ENCODE results near the gene SAMM50.
A peak's percentile ranks its signal among the peaks of the same experiment; 100 is the strongest.

SAMM50 gene

DNA sequence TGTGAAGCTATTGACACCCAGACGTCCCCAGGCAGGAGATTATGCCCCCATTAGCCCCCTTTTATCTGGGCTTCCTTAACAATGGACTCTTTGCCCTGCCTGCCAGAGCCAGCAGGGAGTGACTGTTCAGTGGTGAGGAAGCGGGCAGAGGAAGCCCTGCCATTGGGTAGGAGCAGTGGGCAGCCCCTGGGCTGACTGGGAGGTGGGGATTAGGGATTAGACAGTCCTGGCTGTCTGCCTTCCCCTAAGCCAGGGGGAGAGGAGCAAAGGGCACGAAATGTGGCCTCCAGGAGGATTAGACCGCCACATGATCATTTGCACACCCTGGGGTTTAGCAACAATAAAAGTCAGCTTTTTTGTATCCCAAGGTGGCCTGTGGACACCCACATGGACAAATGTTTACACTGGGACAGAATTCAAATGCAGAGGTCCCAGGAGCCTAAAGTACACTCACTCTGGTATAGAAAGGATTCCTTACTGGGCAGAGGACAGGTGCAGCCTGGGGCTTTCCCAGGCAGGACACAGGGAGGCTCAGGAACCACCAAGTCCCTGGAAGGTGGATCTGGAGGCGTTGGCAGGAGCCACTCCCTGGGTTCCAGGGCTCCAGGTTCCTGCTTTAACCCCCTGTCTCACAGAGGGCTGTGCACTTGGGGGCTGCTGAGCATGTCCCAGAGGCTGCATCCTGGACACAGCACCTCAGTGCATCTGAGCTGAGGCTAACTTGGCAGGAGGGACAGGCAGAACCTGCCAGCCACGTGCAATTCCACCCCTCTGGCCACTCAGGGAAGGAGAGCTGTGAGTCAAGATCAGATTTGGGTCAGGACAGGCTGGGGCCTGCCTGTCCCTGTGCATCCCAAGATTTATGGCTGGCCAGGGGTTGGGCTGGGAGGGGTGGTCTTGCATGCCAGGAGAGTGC, 29.6 kb upstream of the SAMM50 start:
- Histone ChIP-seq H3K27me3 (replicated peaks in 2 of 5; ENCODE audit: control insufficient read depth in 4 of 5, insufficient read depth in 5 of 5, low read length in 4 of 5) (peaks cover 0 to 54% (median 9%) of the 10 kb centered on the region in 5 experiments), H3K4me1 (ENCODE audit: control extremely low read depth in 1 of 4, control insufficient read depth in 4 of 4, insufficient read depth in 4 of 4, low read length in 3 of 4) (peaks cover 0 to 22% (median 12%) of the 10 kb centered on the region in 4 experiments), H3K4me3 (ENCODE audit: control insufficient read depth in 1 of 7, extremely low read depth in 1 of 7, insufficient read depth in 4 of 7, low read depth in 2 of 7, low read length in 6 of 7) (no peak overlapping the region), H3K9me3 (ENCODE audit: control extremely low read depth in 1 of 5, control insufficient read depth in 4 of 5, insufficient read depth in 2 of 5, low read depth in 1 of 5, low read length in 4 of 5) (no peaks in the 10 kb centered on the region), H3K27ac (ENCODE audit: insufficient read depth in 1 of 2, low read depth in 1 of 2, low read length in 2 of 2, poor library complexity in 1 of 2, severe bottlenecking in 2 of 2) (no peak overlapping the region), H3K36me3 (ENCODE audit: control insufficient read depth in 4 of 4, insufficient read depth in 4 of 4, low read length in 3 of 4) (no peaks in the 10 kb centered on the region)
- WGBS (ENCODE audit: insufficient coverage), result 91% methylated on average over 4 of the region's 6 CpGs
- DNase-seq, result no peak
- CTCF ChIA-PET, result interaction anchor here (1.0 kb wide), 1 partner anchor 43 kb away, joined by 3 read pairs; no protein-coding TSS in a partner anchor
- POLR2A ChIA-PET, result no interaction called here

DNA sequence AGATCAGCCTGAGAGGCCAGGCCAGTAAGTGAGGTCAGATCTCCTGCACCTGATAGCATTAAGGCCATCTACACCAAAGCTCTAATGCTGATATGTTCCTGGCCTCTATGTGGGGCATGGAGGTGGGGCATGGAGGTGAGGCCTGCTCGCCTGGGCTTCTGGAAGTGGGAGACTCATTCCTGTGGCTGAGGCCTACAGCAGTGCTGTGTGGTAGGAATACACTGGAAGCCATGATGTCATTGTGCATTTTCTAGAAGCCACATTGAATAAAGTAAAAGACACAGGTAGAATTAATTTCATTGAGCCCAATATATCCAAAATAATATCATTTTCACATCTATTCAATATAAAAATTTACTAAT, 28.9 kb upstream of the SAMM50 start:
- no peak for DNase-seq
- H3K27me3 ChIP-seq (replicated peaks in 2 of 5; ENCODE audit: control insufficient read depth in 4 of 5, insufficient read depth in 5 of 5, low read length in 4 of 5), result peaks cover 0 to 48% (median 6%) of the 10 kb centered on the region in 5 experiments
- POLR2A ChIA-PET, result no interaction called here
- H3K4me3 ChIP-seq (ENCODE audit: control insufficient read depth in 1 of 7, extremely low read depth in 1 of 7, insufficient read depth in 4 of 7, low read depth in 2 of 7, low read length in 6 of 7), result no peak overlapping the region
- H3K27ac ChIP-seq (ENCODE audit: insufficient read depth in 1 of 2, low read depth in 1 of 2, low read length in 2 of 2, poor library complexity in 1 of 2, severe bottlenecking in 2 of 2), result no peak overlapping the region
- no peaks in the 10 kb centered on the region for H3K9me3 ChIP-seq (ENCODE audit: control extremely low read depth in 1 of 5, control insufficient read depth in 4 of 5, insufficient read depth in 2 of 5, low read depth in 1 of 5, low read length in 4 of 5)
- WGBS (ENCODE audit: insufficient coverage), result 100% methylated on average over 1 of the region's 1 CpG
- no peaks in the 10 kb centered on the region for H3K36me3 ChIP-seq (ENCODE audit: control insufficient read depth in 4 of 4, insufficient read depth in 4 of 4, low read length in 3 of 4)
- CTCF ChIA-PET, result interaction anchor here (1.0 kb wide), 1 partner anchor 43 kb away, joined by 3 read pairs; no protein-coding TSS in a partner anchor
- peaks cover 0 to 22% (median 12%) of the 10 kb centered on the region in 4 experiments for H3K4me1 ChIP-seq (ENCODE audit: control extremely low read depth in 1 of 4, control insufficient read depth in 4 of 4, insufficient read depth in 4 of 4, low read length in 3 of 4)

DNA sequence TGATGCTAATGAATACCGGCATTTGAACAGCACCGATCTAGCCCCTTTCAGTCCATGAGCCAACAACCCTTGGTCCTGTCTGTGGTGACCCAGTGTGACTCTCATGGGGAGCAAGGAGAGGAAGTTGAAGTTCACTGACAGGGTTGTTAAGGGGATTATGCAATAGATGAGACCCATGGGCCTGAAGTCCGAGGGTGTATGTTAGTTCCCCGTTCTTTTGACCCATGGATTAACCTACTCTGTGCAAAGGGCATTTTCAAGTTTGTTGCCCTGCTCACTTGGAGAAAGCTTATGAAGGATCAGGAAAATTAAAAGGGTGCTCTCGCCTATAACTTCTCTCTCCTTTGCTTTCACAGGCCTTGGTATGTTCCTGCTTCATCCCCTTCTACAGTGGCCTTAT, 26.8 kb upstream of the SAMM50 start:
- POLR2A ChIA-PET, result no interaction called here
- CTCF ChIA-PET, result interaction anchor here (1.4 to 1.7 kb wide), 2 partner anchors 12 to 15 kb away, joined by 3 to 4 read pairs; no protein-coding TSS in a partner anchor

DNA sequence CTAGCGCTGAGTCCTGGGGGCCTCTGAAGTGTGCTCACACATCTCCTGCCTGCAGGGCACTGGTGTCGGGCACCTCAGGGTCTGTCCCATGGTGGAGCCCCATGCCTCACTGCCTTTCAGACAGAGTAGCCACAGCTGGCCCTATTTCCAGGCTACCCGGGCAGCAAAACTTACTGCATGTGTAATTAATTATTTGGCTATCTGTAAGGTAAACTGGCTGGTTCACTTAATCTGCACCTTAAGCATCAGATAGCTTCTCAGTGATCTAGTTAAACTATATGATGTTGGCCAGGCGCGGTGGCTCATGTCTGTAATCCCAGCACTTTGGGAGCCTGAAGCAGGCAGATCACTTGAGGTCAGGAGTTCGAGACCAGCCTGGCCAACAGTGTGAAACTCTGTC, 26.3 kb upstream of the SAMM50 start:
- H3K27me3 ChIP-seq (replicated peaks in 2 of 5; ENCODE audit: control insufficient read depth in 4 of 5, insufficient read depth in 5 of 5, low read length in 4 of 5), result peaks cover 0 to 41% (median 6%) of the 10 kb centered on the region in 5 experiments
- no peak overlapping the region for H3K27ac ChIP-seq (ENCODE audit: insufficient read depth in 1 of 2, low read depth in 1 of 2, low read length in 2 of 2, poor library complexity in 1 of 2, severe bottlenecking in 2 of 2)
- H3K9me3 ChIP-seq (ENCODE audit: control extremely low read depth in 1 of 5, control insufficient read depth in 4 of 5, insufficient read depth in 2 of 5, low read depth in 1 of 5, low read length in 4 of 5), result no peaks in the 10 kb centered on the region
- 96% methylated on average over 6 of the region's 6 CpGs for WGBS (ENCODE audit: insufficient coverage)
- ChIA-PET POLR2A (no interaction called here), CTCF (interaction anchor here (1.4 kb wide), 1 partner anchor 11 kb away, joined by 4 read pairs; no protein-coding TSS in a partner anchor)
- no peaks in the 10 kb centered on the region for H3K36me3 ChIP-seq (ENCODE audit: control insufficient read depth in 4 of 4, insufficient read depth in 4 of 4, low read length in 3 of 4)
- H3K4me3 ChIP-seq (ENCODE audit: control insufficient read depth in 1 of 7, extremely low read depth in 1 of 7, insufficient read depth in 4 of 7, low read depth in 2 of 7, low read length in 6 of 7), result no peak overlapping the region
- DNase-seq, result no peak
- peaks cover 0 to 12% (median 4%) of the 10 kb centered on the region in 4 experiments for H3K4me1 ChIP-seq (ENCODE audit: control extremely low read depth in 1 of 4, control insufficient read depth in 4 of 4, insufficient read depth in 4 of 4, low read length in 3 of 4)

More for the DNA sequence above, 26.8 kb upstream of the SAMM50 start:
- peak in 1 of 3 donors; percentile 15 for DNase-seq
- 67% methylated on average over 5 of the region's 5 CpGs for WGBS (ENCODE audit: insufficient coverage)
- H3K9me3 ChIP-seq (ENCODE audit: control extremely low read depth in 1 of 5, control insufficient read depth in 4 of 5, insufficient read depth in 2 of 5, low read depth in 1 of 5, low read length in 4 of 5), result no peaks in the 10 kb centered on the region
- no peak overlapping the region for H3K4me3 ChIP-seq (ENCODE audit: control insufficient read depth in 1 of 7, extremely low read depth in 1 of 7, insufficient read depth in 4 of 7, low read depth in 2 of 7, low read length in 6 of 7)
- peaks cover 0 to 16% (median 7%) of the 10 kb centered on the region in 4 experiments for H3K4me1 ChIP-seq (ENCODE audit: control extremely low read depth in 1 of 4, control insufficient read depth in 4 of 4, insufficient read depth in 4 of 4, low read length in 3 of 4)
- H3K27me3 ChIP-seq (replicated peaks in 2 of 5; ENCODE audit: control insufficient read depth in 4 of 5, insufficient read depth in 5 of 5, low read length in 4 of 5), result peaks cover 0 to 44% (median 6%) of the 10 kb centered on the region in 5 experiments
- no peaks in the 10 kb centered on the region for H3K36me3 ChIP-seq (ENCODE audit: control insufficient read depth in 4 of 4, insufficient read depth in 4 of 4, low read length in 3 of 4)
- no peak overlapping the region for H3K27ac ChIP-seq (ENCODE audit: insufficient read depth in 1 of 2, low read depth in 1 of 2, low read length in 2 of 2, poor library complexity in 1 of 2, severe bottlenecking in 2 of 2)

DNA sequence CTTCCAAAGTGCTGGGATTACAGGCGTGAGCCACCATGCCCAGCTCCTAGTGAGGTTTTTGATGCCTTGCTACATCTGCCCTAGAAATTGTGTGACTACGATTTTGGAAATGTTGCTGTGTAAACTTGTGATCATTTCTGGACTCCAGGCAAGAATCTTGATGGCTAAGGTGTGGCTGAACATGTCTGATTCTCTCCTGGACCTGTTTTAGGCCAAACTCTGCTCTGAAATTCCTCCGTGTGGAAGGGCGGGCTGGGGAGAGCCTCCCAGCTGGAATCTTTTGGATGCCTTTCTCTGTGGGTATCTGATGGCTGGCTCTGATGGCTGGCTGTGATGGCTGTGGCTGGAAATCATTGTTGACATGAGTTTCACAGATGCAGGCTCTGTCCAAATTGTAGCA, 23.5 kb upstream of the SAMM50 start:
- ChIA-PET POLR2A (no interaction called here), CTCF (interaction anchor here (1.8 kb wide), 1 partner anchor 14 kb away, joined by 6 read pairs; no protein-coding TSS in a partner anchor)
- peaks cover 0 to 24% (median 0%) of the 10 kb centered on the region in 5 experiments for H3K27me3 ChIP-seq (replicated peaks in 2 of 5; ENCODE audit: control insufficient read depth in 4 of 5, insufficient read depth in 5 of 5, low read length in 4 of 5)
- H3K36me3 ChIP-seq (ENCODE audit: control insufficient read depth in 4 of 4, insufficient read depth in 4 of 4, low read length in 3 of 4), result no peaks in the 10 kb centered on the region
- WGBS (ENCODE audit: insufficient coverage), result 96% methylated on average over 4 of the region's 4 CpGs
- DNase-seq, result no peak
- H3K27ac ChIP-seq (ENCODE audit: insufficient read depth in 1 of 2, low read depth in 1 of 2, low read length in 2 of 2, poor library complexity in 1 of 2, severe bottlenecking in 2 of 2), result no peak overlapping the region
- H3K4me1 ChIP-seq (ENCODE audit: control extremely low read depth in 1 of 4, control insufficient read depth in 4 of 4, insufficient read depth in 4 of 4, low read length in 3 of 4), result peaks cover 0 to 4% (median 0%) of the 10 kb centered on the region in 4 experiments
- H3K4me3 ChIP-seq (ENCODE audit: control insufficient read depth in 1 of 7, extremely low read depth in 1 of 7, insufficient read depth in 4 of 7, low read depth in 2 of 7, low read length in 6 of 7), result no peak overlapping the region
- H3K9me3 ChIP-seq (ENCODE audit: control extremely low read depth in 1 of 5, control insufficient read depth in 4 of 5, insufficient read depth in 2 of 5, low read depth in 1 of 5, low read length in 4 of 5), result no peaks in the 10 kb centered on the region

DNA sequence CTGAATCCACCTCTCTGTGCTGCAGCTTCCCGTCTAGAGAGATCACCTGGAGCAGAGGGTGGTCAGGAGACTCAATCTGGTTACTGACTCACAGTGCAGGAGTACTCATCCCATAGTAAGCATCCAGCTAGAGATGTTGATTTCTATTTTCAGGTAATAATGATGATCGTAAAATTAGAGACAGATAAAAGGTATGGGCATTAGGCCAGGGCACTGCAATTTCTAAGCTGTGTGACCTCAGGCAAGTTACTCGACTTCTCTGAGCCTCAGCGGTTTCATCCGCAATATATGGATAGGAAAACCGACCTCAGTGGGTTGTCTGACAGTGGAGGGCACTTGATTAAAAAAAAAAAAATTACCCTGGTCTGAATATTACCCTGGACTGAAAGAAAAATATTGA, 13.8 kb upstream of the SAMM50 start:
- no peak overlapping the region for H3K27ac ChIP-seq (ENCODE audit: insufficient read depth in 1 of 2, low read depth in 1 of 2, low read length in 2 of 2, poor library complexity in 1 of 2, severe bottlenecking in 2 of 2)
- 88% methylated on average over 5 of the region's 6 CpGs for WGBS (ENCODE audit: insufficient coverage)

More for the DNA sequence above, 13.8 kb upstream of the SAMM50 start:
- H3K4me1 ChIP-seq (ENCODE audit: control extremely low read depth in 1 of 4, control insufficient read depth in 4 of 4, insufficient read depth in 4 of 4, low read length in 3 of 4), result peaks cover 0 to 2% (median under 1%) of the 10 kb centered on the region in 4 experiments
- no peak overlapping the region for H3K4me3 ChIP-seq (ENCODE audit: control insufficient read depth in 1 of 7, extremely low read depth in 1 of 7, insufficient read depth in 4 of 7, low read depth in 2 of 7, low read length in 6 of 7)
- no peak for DNase-seq
- peaks cover 0 to 9% (median 0%) of the 10 kb centered on the region in 5 experiments for H3K27me3 ChIP-seq (replicated peaks in 2 of 5; ENCODE audit: control insufficient read depth in 4 of 5, insufficient read depth in 5 of 5, low read length in 4 of 5)
- no peaks in the 10 kb centered on the region for H3K36me3 ChIP-seq (ENCODE audit: control insufficient read depth in 4 of 4, insufficient read depth in 4 of 4, low read length in 3 of 4)
- peaks cover 0 to 7% (median 0%) of the 10 kb centered on the region in 5 experiments for H3K9me3 ChIP-seq (ENCODE audit: control extremely low read depth in 1 of 5, control insufficient read depth in 4 of 5, insufficient read depth in 2 of 5, low read depth in 1 of 5, low read length in 4 of 5)
- CTCF ChIA-PET, result interaction anchor here (0.6 kb wide), 2 partner anchors 504 to 882 kb away, joined by 3 read pairs; no protein-coding TSS in a partner anchor
- POLR2A ChIA-PET, result no interaction called here

Data from common myeloid progenitor, CD34-positive (primary cell).